ENCODE measurements around the gene NTRK3.

Gene NTRK3

GRCh38 chr15:88023914-88024313 lies 232.6 kb downstream of the NTRK3 start:
- no peak overlapping the region for H3K4me3 ChIP-seq (ENCODE audit: low read depth, low read length)

GRCh38 chr15:88022716-88023115 lies 233.8 kb downstream of the NTRK3 start:
- no peak overlapping the region for H3K4me3 ChIP-seq (ENCODE audit: low read depth, low read length)
- no peak for TF ChIP-seq CTCF (IDR thresholded peaks at IDR 0.05; ENCODE audit: low read depth, low read length)

More at GRCh38 chr15:88023914-88024313, 232.6 kb downstream of the NTRK3 start:
- TF ChIP-seq CTCF (IDR thresholded peaks at IDR 0.05; ENCODE audit: low read depth, low read length), result no peak

- no peak for TF ChIP-seq CTCF (IDR thresholded peaks at IDR 0.05; ENCODE audit: low read depth, low read length)
- no peak overlapping the region for H3K4me3 ChIP-seq (ENCODE audit: low read depth, low read length)
These were observed 234.9 kb downstream of the NTRK3 start for GRCh38 chr15:88021601-88022000.

- no peak overlapping the region for H3K4me3 ChIP-seq (ENCODE audit: low read depth, low read length)
- TF ChIP-seq CTCF (IDR thresholded peaks at IDR 0.05; ENCODE audit: low read depth, low read length), result no peak
These were observed 235.7 kb downstream of the NTRK3 start for GRCh38 chr15:88020806-88021205.

- no peak for TF ChIP-seq CTCF (IDR thresholded peaks at IDR 0.05; ENCODE audit: low read depth, low read length)
- no peak overlapping the region for H3K4me3 ChIP-seq (ENCODE audit: low read depth, low read length)
These were observed 236.9 kb downstream of the NTRK3 start for GRCh38 chr15:88019656-88020055.

GRCh38 chr15:88018869-88019641 lies 237.5 kb downstream of the NTRK3 start:
- no peak for TF ChIP-seq CTCF (IDR thresholded peaks at IDR 0.05; ENCODE audit: low read depth, low read length)
- no peak overlapping the region for H3K4me3 ChIP-seq (ENCODE audit: low read depth, low read length)

- no peak for TF ChIP-seq CTCF (IDR thresholded peaks at IDR 0.05; ENCODE audit: low read depth, low read length)
- H3K4me3 ChIP-seq (ENCODE audit: low read depth, low read length), result no peak overlapping the region
These were observed 238.8 kb downstream of the NTRK3 start for GRCh38 chr15:88017753-88018152.

All from WI38 (cell line).